K562 (cell line): ENCODE measurements around the gene SMIM22. TPM values are rescaled to one million over a fixed set of nuclear protein-coding genes. Genes with fewer than 3 reads are reported as not detected.

Experiments used
- ARID3A ChIP-seq: IDR thresholded peaks from 2 replicates; pipeline ENCODE4 v1.6.1; 2012; ENCODE audit warnings: low read depth, low read length, improper control_type of control experiment, borderline replicate concordance
- BHLHE40 ChIP-seq: IDR thresholded peaks from 2 replicates; pipeline ENCODE4 v1.6.1; 2011; ENCODE audit warnings: low read length, improper control_type of control experiment
- CREB1 ChIP-seq, 2 experiments: sonication (generic) in 1 of 2; formaldehyde crosslinking in 1 of 2; IDR thresholded peaks; 2 replicates each; pipeline versions ENCODE4 v1.6.1 to v1.8.0; 2012 to 2022; ENCODE audit warnings: inconsistent platforms in 1 of 2, mild to moderate bottlenecking in 1 of 2, missing genetic modification reagents in 1 of 2, moderate library complexity in 1 of 2
- KDM2B ChIP-seq: fragments of 250-450 bp; sonication (Bioruptor Pico); IDR thresholded peaks from 2 replicates; pipeline ENCODE4 v1.8.0; 2021; ENCODE audit warnings: mild to moderate bottlenecking, moderate library complexity
- MAFG ChIP-seq: fragments of 450-650 bp; conservative IDR thresholded peaks from 2 replicates; pipeline ENCODE4 v1.6.1; 2016; ENCODE audit warnings: missing genetic modification characterization, missing compliant biosample characterization
- MTA1 ChIP-seq: fragments of 450-650 bp; IDR thresholded peaks from 2 replicates; pipeline ENCODE4 v1.6.1; 2017; ENCODE audit warnings: borderline replicate concordance
- PCBP1 ChIP-seq: fragments of 200-400 bp; formaldehyde crosslinking; IDR thresholded peaks from 2 replicates; pipeline ENCODE4 v1.6.1; 2018; ENCODE audit warnings: mild to moderate bottlenecking, low read depth, low read length; ENCODE audit not compliant: poor library complexity, severe bottlenecking
- PHF21A ChIP-seq: fragments of 450-650 bp; IDR thresholded peaks from 2 replicates; pipeline ENCODE4 v1.6.1; 2017; ENCODE audit warnings: low read depth, borderline replicate concordance
- POLR2H ChIP-seq: IDR thresholded peaks from 2 replicates; pipeline ENCODE4 v1.6.1; 2016; ENCODE audit warnings: missing genetic modification characterization, low read depth, mild to moderate bottlenecking, control low read depth, missing compliant biosample characterization, moderate library complexity
- PTTG1 ChIP-seq: fragments of 450-650 bp; IDR thresholded peaks from 2 replicates; pipeline ENCODE4 v1.6.1; 2016; ENCODE audit warnings: low read depth, mild to moderate bottlenecking, missing genetic modification characterization, missing compliant biosample characterization
- RHOXF2B ChIP-seq: fragments of 250-450 bp; sonication (Bioruptor Pico); conservative IDR thresholded peaks from 2 replicates; pipeline ENCODE4 v1.5.1; 2021
- TBP ChIP-seq: optimal IDR thresholded peaks from 2 replicates; pipeline ENCODE3; 2011; ENCODE audit warnings: low read depth, low read length, improper control_type of control experiment
- THRAP3 ChIP-seq: fragments of 450-650 bp; IDR thresholded peaks from 2 replicates; pipeline ENCODE4 v1.6.1; 2016; ENCODE audit warnings: mild to moderate bottlenecking, inconsistent platforms, borderline replicate concordance
- TOE1 ChIP-seq, 2 experiments: fragments of 450-650 bp in 1 of 2; sonication (generic) in 1 of 2; formaldehyde crosslinking in 1 of 2; IDR thresholded peaks; 2 replicates each; pipeline versions ENCODE4 v1.7.1 to v1.8.0; 2016 to 2022; ENCODE audit warnings: borderline replicate concordance in 2 of 2, mild to moderate bottlenecking in 2 of 2, antibody characterized with exemption in 1 of 2, inconsistent platforms in 1 of 2, low read depth in 1 of 2, missing genetic modification reagents in 1 of 2, moderate library complexity in 1 of 2
- ZNF395 ChIP-seq: fragments of 200-800 bp; sonication (Bioruptor generic); IDR thresholded peaks from 2 replicates; pipeline ENCODE4 v1.6.1; 2017; ENCODE audit warnings: missing genetic modification characterization, missing compliant biosample characterization
- ZNF639 ChIP-seq, 2 experiments: fragments of 200-800 bp in 1 of 2; sonication (Bioruptor generic) in 1 of 2; sonication (generic) in 1 of 2; formaldehyde crosslinking in 1 of 2; IDR thresholded peaks in 1 of 2; conservative IDR thresholded peaks in 1 of 2; 2 replicates each; pipeline versions ENCODE4 v1.5.0 to v1.6.1; 2016 to 2020; ENCODE audit warnings: missing compliant biosample characterization in 1 of 2, missing genetic modification characterization in 1 of 2, missing genetic modification reagents in 1 of 2
- ZNF778 ChIP-seq: fragments of 450-650 bp; formaldehyde crosslinking; IDR thresholded peaks from 2 replicates; pipeline ENCODE4 v1.4.0; 2020; ENCODE audit warnings: mild to moderate bottlenecking, moderate library complexity
- ZSCAN32 ChIP-seq: fragments of 450-650 bp; formaldehyde crosslinking; IDR thresholded peaks from 2 replicates; pipeline ENCODE4 v1.4.0; 2020; ENCODE audit warnings: mild to moderate bottlenecking, moderate library complexity
- polyA plus RNA-seq, 8 experiments: library from polyadenylated mRNA; depleted of rRNA in 4 of 8; stranded (reverse) in 5 of 8; unstranded in 3 of 8; fragments of >200 nt; fragmentation: Nextera tagmentation in 2 of 8; fragmentation: Illumina TruSeq in 1 of 8; extraction: Ambion mirVana in 2 of 8; extraction: Trizol in 1 of 8; gene quantifications; 2 replicates each; pipeline versions ENCODE4 v1.2.1 to v1.2.3, GENCODE V29; 2011 to 2014; ENCODE audit warnings: inconsistent platforms in 1 of 8, missing spikeins in 1 of 8
- total RNA-seq, 7 experiments: library from RNA; depleted of rRNA in 6 of 7; stranded (reverse); fragments of >200 nt in 6 of 7; fragmentation: Illumina TruSeq in 2 of 7; extraction: Trizol in 2 of 7; gene quantifications; 2 replicates each; pipeline versions ENCODE4 v1.2.1 to v1.2.3, GENCODE V29; 2011 to 2021; ENCODE audit warnings: low replicate concordance in 1 of 7
- TF ChIP-seq, protein P1 (sequence below): IDR thresholded peaks from 2 replicates; pipeline ENCODE4 v1.6.1; 2011; ENCODE audit warnings: borderline replicate concordance, low read depth, mild to moderate bottlenecking, moderate library complexity, low read length; ENCODE audit not compliant: insufficient read depth, poor library complexity, severe bottlenecking

The SMIM22 gene
- total and polyA plus RNA-seq, 9 of the 15 experiments (the other 6 are each of a cell fraction or from before 2014, with no cell fraction given), result not detected

DNA sequence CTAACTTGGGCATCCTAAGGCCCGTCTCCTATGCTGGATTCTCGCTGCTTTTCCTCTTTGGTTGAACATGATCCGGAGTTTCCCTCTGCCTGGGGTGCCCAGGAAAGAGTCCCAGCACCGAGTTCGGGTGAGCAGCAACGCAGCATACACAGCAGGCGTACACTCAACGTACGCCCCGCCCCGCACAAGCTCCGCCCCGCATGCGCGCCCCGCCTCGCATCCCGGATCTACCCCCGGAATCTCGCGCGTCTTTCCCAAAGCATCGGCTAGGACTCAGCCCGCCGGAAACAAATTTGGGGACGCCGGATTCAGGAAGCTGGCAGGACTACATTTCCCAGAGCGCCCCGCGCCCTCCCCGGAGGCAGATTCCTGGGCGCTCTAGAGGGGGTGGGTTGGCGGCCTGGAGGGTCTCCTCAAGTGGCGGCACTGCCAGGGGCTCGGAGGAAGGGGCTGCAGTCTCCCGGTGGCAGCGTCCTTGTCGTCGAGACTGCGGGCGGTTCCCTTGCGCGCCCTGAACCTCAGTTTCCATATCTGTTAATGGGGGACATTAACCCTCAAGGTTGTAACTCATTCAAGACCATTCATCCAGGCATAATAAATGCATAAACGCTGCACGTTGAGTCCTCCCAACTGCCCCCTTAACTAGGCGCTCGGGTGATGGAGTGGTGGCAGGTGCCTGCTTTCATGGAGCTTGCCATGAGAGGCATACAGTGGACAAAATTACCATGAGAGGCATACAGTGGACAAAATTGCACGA, 26.4 kb upstream of the SMIM22 start (continued):
- TF ChIP-seq PTTG1 (tag), result no peak
- TF ChIP-seq MAFG (tag), result no peak
- no peak for TF ChIP-seq ARID3A
- TF ChIP-seq RHOXF2B (CRISPR knock-in tag), result no peak
- no peak for TF ChIP-seq BHLHE40
- no peak for TF ChIP-seq POLR2H
- TF ChIP-seq THRAP3, result no peak
- TF ChIP-seq ZNF395 (CRISPR knock-in tag), result no peak
- no peak for TF ChIP-seq ZNF639 (CRISPR knock-in tag; conservative IDR thresholded peaks at IDR 0.05 in 1 of 2, IDR thresholded peaks at IDR 0.05 in 1 of 2)
- TF ChIP-seq TOE1 (IDR thresholded peaks at IDR 0.05; ENCODE audit: borderline replicate concordance), result peak; percentile 20; the same call in 1 of the 2 replicates
- no peak for TF ChIP-seq TOE1 (CRISPR knock-in tag; IDR thresholded peaks at IDR 0.05; ENCODE audit: borderline replicate concordance, low read depth)
- TF ChIP-seq, protein P1, sequence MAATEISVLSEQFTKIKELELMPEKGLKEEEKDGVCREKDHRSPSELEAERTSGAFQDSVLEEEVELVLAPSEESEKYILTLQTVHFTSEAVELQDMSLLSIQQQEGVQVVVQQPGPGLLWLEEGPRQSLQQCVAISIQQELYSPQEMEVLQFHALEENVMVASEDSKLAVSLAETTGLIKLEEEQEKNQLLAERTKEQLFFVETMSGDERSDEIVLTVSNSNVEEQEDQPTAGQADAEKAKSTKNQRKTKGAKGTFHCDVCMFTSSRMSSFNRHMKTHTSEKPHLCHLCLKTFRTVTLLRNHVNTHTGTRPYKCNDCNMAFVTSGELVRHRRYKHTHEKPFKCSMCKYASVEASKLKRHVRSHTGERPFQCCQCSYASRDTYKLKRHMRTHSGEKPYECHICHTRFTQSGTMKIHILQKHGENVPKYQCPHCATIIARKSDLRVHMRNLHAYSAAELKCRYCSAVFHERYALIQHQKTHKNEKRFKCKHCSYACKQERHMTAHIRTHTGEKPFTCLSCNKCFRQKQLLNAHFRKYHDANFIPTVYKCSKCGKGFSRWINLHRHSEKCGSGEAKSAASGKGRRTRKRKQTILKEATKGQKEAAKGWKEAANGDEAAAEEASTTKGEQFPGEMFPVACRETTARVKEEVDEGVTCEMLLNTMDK, result no peak
- TF ChIP-seq PCBP1, result peak; percentile 41
- TF ChIP-seq CREB1 (IDR thresholded peaks at IDR 0.05), result no peak; the same call in 1 of the 2 replicates
- TF ChIP-seq CREB1 (CRISPR knock-in tag; IDR thresholded peaks at IDR 0.05), result no peak; the same call in 1 of the 2 replicates
- no peak for TF ChIP-seq ZSCAN32 (CRISPR knock-in tag)
- no peak for TF ChIP-seq KDM2B (CRISPR knock-in tag)
- TF ChIP-seq ZNF778 (CRISPR knock-in tag), result no peak
- no peak for TF ChIP-seq MTA1
- TF ChIP-seq PHF21A, result no peak
- peak; percentile 45 for TF ChIP-seq TBP
